Measurements from ENCODE around the gene PRICKLE4.
"Not testable (repeated sequence)": the region's sequence is repeated elsewhere in the genome, so short reads cannot be mapped to it uniquely, and the experiment has no call there.

PRICKLE4 gene

GRCh38 chr6:41801380-41801779 lies 20.8 kb downstream of the PRICKLE4 start:
- DNase-seq: no peak

- DNase-seq: no peak
These were observed 25.5 kb downstream of the PRICKLE4 start for GRCh38 chr6:41805830-41806774.

GRCh38 chr6:41811095-41811494 lies 30.5 kb downstream of the PRICKLE4 start:
- DNase-seq: no peak

GRCh38 chr6:41811946-41812345 lies 31.4 kb downstream of the PRICKLE4 start:
- not testable (repeated sequence) for DNase-seq

- no peak for DNase-seq
These were observed 32.9 kb downstream of the PRICKLE4 start for GRCh38 chr6:41813469-41813868.

GRCh38 chr6:41813956-41814355 lies 33.4 kb downstream of the PRICKLE4 start:
- DNase-seq: no peak

- DNase-seq: no peak
These were observed 34.0 kb downstream of the PRICKLE4 start for GRCh38 chr6:41814629-41815028.

GRCh38 chr6:41815587-41815986 lies 35.0 kb downstream of the PRICKLE4 start:
- no peak for DNase-seq

GRCh38 chr6:41818271-41819054 lies 37.9 kb downstream of the PRICKLE4 start:
- DNase-seq: no peak

GRCh38 chr6:41821266-41821665 lies 40.7 kb downstream of the PRICKLE4 start:
- no peak for DNase-seq

- DNase-seq: no peak
These were observed 41.4 kb downstream of the PRICKLE4 start for GRCh38 chr6:41822021-41822420.

GRCh38 chr6:41823178-41823577 lies 42.6 kb downstream of the PRICKLE4 start:
- no peak for DNase-seq

- no peak for DNase-seq
These were observed 44.3 kb downstream of the PRICKLE4 start for GRCh38 chr6:41824571-41825569.

GRCh38 chr6:41826343-41827022 lies 45.9 kb downstream of the PRICKLE4 start:
- no peak for DNase-seq

- no peak for DNase-seq
These were observed 51.7 kb downstream of the PRICKLE4 start for GRCh38 chr6:41832263-41832662.

GRCh38 chr6:41836022-41836659 lies 55.6 kb downstream of the PRICKLE4 start:
- no peak for DNase-seq

GRCh38 chr6:41836660-41837052 lies 56.1 kb downstream of the PRICKLE4 start:
- no peak for DNase-seq

Measured in activated gamma-delta T cell (primary cell).